CD4-positive, alpha-beta T cell treated with Interferon alpha-2 for 1 hour (primary cell): ENCODE measurements around the gene TLK2.
"Not testable (repeated sequence)": the region's sequence is repeated elsewhere in the genome, so short reads cannot be mapped to it uniquely, and the experiment has no call there.

Experiments
- DNase-seq, 2 donors: peaks; one replicate each; pipeline ENCODE4 v3.0.0-alpha.2; 2020 to 2022

The TLK2 gene

DNA sequence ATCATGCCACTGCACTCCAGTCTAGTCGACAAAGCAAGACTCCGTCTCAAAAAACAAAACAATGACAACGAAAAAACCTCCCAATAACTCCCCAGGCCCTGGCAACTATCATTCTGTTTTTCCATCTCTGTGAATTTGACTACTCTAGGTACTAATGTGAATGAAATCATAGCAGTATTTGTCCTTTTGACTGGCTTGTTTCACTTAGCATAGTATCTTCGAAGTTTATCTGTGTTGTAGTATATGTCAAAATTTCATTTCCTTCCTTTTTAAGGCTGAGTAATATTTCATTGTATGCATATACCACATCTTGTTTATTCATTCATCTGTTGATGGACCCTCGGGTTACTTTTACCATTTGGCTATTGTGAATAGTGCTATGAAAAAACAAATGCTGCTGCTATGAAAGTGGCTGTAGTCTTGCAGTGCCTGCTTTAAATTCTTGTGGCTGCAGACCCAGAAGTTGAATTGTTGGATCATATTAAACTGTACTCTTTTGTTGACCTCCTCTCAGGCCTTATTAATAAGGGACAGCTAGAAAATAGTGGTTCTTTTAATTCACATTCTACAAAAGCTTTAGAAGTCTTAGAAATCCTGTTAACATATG, 14.5 kb downstream of the TLK2 start:
- DNase-seq = not testable (repeated sequence)

DNA sequence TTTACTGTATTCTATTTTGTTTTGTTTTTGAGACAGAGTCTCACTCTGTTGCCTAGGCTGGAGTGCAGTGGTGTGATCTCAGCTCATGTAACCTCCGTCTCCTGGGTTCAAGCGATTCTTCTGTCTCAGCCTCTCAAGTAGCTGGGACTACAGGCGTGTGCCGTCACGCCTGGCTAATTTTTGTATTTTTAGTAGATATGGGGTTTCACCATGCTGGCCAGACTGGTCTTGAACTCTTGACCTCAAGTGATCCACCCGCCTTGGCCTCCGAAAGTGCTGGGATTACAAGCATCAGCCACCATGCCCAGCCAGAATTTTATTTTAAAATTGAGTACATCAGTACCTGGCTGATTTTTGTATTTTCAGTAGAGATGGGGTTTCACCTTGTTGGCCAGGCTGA, 15.4 kb downstream of the TLK2 start:
- DNase-seq = not testable (repeated sequence)

DNA sequence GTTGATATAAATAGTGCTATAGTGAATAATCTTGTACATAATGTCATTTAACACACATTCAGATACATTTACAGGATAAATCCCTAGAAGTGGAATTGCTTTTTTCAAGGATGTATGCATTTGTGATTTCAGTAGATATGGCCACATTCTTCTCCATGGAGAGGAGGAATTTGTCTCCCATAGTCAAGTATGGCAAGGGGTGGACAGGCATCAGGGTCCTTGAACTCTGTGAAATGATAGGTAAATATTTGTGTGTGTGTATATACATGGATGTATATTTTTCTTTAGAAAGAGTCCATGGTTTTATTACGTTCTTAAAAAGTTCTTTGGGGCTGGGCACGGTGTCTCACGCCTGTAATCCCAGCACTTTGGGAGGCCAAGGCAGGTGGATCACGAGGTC, 17.7 kb downstream of the TLK2 start:
- DNase-seq = not testable (repeated sequence)

DNA sequence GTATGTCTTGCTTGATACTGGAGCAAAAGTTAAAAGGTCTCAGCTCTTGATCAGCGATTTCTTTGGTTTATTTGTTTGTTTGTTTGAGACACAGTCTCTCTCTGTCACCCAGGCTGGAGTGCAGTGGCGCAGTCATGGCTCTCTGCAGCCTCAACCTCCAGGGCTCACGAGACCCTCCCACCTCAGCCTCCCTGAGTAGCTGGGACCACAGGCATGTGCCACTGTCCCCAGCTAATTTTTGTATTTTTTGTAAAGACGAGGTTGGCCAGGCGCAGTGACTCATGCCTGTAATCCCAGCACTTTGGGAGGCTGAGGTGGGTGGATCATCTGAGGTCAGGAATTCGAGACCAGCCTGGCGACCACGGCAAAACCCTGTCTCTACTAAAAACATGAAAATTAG, 20.2 kb downstream of the TLK2 start:
- DNase-seq = not testable (repeated sequence)

DNA sequence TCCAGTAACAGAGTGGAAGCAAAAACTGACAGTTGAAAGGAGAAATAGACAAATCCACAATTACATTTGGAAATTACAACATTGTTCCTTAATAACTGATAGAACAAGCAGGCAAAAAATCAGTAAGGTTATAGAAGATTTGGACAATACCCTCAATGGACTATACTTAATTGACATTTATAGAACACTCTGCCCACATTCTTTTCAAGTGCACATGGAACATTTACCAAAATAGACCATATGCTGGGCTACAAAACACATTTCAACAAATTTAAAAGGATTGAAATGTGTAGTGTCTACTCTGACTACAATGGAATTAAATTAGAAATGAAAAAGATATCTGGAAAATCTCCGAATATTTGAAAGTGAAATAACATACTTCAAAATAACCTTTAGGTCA, 21.8 kb downstream of the TLK2 start:
- DNase-seq = not testable (repeated sequence)

DNA sequence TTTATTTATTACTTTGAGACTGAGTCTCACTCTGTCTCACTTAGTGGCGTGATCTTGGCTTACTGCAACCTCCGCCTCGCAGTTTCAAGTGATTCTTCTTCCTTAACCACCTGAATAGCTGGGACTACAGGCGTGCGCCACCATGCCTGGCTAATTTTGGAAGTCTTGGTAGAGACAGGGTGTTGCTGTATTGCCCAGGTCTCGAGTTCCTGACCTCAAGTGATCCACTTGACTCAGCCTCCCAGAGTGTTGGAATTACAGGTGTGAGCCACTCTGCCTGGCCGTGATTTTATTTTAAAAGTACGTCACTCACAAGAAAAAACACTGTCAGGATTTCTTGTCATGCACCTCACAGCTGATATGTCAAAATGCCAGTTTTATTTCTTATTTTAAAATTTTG, 26.2 kb downstream of the TLK2 start:
- DNase-seq = not testable (repeated sequence)

DNA sequence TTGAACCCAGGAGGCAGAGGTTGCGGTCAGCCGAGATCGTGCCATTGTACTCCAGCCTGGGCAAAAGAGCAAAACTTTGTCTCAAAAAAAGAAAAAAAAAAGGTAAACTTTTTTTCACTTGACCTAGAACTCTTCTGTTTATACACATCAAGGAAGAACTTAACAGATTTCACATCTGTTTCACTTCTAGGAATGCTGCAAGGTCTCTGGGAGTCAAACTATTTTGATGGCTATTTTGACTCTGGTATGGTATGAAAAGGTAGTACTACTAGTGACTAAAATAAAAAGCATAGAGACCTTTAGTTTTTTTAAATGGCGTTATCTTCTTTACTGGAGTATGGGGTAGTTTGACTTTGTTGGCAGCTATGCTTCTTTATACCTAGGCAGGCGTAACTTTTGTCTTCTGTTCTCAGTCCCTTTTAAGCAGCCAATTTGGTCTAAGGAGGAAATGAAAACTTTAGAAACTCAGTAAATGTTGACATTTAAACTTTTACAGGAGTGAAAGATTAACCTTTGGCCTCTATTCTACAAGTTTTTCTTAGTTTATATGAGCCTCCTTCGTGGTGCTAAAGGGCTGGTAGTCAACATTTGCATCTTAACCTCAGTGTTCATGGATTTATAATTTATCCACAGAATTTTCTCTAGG, 28.7 kb downstream of the TLK2 start:
- DNase-seq = not testable (repeated sequence)

DNA sequence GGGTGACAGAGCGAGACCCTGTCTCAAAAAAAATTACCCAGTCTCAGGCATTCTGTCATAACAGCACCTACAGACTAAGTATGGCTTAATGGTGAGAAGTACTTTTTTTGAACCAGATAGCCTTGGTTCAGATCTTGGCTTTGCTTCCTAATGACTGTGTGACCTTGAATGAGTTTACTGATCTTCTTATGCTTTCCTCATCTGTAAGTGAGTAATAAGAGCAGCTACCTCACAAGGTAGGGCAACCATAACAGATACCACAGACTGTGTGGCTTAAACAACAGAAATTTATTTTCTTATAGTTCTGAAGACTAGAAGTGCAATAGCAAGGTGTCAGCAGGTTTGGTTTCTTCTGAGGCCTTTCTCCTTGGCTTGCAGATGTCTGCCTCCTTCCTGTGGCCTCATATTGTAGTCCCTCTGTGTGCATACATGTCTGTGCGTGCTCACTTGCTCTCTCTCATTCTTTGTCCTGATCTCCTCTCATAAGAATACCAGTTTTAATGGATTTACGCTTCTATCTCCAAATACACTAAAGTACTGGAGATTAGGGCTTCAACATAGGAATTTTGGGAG, 31.7 kb downstream of the TLK2 start:
- not testable (repeated sequence) for DNase-seq

DNA sequence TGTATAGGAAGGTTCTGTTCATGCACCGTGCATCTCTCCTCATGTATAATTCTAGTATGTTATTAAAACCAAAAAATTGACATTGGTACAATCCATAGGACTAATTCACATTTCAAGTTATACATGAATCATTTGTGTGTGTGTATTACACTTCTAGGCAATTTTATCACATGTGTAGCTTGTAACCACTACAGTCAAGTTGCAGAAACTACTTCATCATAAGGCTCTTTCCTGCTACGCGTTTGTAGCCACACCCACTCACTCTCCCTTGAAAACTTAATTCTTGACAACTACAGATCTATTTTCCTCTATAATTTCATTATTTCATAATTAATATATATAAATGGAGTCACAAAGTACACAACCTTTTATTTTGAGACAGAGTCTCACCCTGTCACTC, 32.4 kb downstream of the TLK2 start:
- not testable (repeated sequence) for DNase-seq

DNA sequence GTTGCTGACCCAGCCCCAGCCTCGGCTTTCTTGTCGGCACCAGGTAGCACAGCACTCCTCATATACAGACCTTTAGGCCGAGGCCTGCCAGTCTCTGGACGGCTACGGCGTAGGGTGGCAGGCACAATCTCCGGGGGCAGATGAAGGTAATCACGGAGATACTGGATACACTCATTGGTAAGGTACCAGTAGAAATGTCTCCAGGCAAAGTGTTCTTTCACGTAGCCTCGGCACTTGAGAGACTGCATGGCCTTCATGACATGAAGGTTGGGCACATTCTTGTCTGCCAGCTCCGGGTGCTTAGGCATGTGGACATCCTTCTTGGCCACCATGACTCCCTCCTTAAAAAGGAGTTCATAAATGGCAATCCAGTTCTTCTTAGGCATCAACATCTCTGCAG, 37.8 kb downstream of the TLK2 start:
- DNase-seq = not testable (repeated sequence)

DNA sequence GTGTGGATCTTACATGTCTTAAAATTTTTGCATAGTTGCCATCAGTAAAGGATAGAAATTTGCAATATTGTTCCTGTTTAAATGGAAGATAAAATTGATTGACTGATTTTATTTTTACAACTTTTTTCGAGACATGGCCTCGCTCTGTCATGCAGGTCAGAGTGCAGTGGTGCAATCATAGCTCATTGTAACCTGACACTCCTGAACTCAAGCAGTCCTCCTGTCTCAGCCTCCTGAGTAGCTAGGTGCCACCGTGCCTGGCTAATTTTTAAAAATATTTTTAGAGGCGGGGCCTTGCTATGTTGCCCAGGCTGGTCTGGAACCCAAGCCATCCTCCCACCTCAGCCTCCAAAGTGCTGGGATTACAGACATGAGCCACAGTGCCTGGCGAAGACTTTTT, 42.7 kb downstream of the TLK2 start:
- not testable (repeated sequence) for DNase-seq

DNA sequence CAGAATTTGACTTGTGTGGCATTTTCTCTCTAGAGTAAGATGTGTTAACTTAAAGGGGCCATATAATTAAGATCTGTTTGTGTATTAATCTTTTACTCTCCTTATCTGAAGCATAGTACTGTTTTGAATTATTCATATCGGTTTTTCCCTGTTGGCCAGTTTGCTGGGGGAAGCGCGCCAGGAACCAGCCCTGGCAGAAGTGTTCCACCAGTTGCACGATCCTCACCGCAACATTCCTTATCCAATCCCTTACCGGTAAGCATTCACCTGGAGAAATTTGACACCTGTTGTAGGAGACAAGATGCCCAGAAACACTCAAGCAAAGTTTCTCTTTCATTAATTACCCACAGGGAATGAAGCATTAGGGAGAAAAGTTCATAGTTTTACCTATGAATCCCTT, 45.5 kb downstream of the TLK2 start:
- DNase-seq = not testable (repeated sequence)

DNA sequence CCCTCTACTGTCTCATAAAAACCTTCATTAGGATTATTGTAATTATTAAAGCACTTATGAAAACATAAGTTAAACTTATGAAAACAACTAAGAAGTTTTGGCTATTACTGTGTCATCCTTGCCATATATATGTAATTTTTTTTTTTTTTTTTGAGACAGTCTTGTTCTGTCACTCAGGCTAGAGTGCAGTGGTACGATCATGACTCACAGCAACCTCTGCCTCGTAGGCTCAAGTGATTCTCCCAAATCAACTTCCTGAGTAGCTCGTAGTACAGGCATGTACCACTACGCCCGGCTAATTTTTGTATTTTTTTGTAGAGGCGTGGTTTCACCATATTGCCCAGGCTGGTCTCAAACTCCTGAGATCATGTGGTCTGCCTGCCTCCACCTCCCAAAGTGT, 46.7 kb downstream of the TLK2 start:
- not testable (repeated sequence) for DNase-seq

DNA sequence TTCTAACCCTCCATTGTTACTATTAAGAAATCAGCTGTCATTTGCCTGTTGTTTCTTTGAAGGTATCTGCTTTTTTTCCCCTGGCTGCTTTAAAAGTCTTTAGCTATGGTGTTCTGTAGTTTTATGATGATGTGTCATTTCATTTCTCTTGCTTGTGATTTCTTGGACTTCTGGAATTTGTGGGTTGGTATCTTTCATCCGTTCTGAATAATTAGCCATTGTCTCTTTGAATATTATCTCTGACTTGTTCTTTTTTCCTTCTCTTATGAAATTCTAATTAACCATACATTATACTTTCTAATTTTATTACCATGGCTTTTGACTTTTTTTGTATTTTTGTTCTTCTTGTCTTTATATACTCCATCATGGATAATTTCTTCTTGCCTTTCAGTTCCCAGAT, 52.3 kb downstream of the TLK2 start:
- DNase-seq = not testable (repeated sequence)

DNA sequence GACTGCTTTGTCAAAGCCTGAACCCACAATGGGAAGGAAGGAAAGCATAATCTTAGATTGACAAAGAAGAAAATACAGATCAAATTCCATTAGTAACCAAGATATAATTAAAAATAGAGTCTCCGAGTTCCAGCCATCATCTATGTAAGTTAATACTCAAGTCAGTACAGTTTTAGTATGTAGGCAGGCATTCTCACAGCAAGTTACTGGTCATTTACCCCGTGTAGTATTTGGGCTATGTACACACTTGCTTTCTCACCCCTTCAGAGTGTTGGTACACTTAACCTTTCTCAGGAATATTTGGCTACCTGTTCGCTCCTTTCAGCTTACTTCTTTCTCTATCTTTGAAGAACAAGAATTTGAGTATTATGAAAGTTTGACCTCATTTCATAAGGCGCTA, 57.9 kb downstream of the TLK2 start:
- not testable (repeated sequence) for DNase-seq

DNA sequence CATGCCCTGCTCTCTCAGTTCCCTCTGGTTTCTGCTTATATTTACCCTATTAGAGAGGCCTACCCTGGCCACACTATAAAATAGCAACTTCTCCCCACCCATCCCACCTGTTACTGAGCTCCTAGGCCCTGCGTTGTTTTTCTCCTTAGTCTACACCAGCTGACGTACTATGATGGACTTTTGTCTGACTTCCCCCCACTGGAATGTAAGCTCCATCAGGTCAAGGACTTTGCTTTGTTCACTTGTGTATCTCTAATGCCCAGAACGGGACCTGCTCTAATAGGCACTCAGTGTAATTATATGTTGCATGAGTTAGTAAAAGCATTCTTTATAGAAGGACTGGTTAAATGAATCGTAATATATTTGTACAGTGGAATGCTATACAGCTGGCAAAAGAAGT, 62.4 kb downstream of the TLK2 start:
- DNase-seq = not testable (repeated sequence)

DNA sequence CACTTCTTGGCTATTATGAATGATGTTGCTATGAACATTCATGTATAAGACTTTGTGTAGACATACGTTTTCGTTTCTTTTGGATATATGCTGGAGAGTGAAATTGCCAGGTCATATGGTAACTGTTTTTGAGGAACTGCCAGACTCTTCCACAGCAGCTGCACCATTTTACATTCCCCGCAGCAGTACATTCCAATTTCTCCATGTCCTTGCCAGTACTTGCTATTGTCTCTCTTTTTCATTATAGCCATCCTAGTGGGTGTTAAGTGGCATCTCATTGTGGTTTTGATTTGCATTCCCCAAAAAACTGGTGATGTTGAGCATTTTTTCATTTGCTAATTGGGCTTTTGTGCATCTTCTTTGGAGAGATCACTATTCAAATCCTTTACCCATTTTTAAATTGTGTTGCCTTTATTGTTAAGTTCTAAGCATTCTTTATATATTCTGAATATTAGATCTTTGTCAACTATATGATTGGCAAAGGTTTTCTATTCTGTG, 64.7 kb downstream of the TLK2 start:
- not testable (repeated sequence) for DNase-seq

DNA sequence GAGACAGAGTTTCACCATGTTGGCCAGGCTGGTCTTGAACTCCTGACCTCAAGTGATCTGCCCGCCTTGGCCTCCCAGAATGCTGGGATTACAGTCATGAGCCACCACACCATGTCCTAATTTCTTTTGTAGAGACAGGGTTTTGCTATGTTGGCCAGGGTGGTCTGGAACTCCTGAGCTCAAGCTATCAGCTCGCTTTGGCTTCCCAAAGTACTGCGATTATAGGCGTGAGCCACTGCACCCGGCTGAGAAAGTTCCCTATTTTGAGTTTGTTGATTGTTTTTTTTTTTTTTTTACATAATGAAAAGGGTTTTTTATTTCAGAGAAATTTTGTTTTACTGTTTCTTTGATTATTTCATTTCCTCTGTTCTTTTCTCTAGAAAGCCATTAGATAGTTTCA, 67.4 kb downstream of the TLK2 start:
- DNase-seq = not testable (repeated sequence)

DNA sequence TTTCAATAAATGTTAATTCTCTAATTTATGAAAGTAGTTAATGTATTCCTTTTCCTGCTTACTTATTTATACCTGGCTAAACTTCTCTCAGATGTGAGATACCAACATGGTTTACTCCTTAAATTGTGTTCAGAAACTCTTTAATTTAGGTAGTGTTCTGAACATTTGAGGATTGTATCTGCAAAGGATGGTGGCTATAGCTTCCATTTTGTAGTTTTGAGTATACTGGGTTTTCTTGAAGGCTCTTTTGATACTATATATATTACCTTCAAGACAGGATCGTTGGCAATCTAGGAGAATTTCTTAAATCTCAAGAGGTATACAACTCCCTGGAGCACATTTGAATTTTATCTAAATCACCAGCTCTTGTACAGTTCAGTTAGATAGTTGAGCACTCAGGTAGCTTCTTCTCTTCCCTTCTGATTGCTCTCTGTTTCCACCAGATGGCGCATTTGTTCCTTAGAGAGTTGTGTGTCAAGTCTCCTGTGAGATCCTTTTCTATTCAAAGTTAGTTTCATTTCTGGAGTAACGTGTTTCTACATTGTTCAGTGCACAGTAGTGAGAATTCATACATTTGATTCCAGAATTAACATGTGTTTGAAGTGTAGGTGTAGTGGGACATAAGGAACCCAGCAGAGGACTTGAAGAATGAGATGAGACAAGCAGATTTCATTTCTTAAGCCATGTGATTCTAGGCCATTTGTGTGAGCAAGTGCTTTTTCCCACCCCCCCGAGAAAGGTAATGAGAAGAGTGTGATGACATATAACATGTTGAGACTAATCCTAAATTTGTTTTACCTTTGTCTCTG, 74.4 kb downstream of the TLK2 start:
- DNase-seq = peak; percentile 49 to 80

DNA sequence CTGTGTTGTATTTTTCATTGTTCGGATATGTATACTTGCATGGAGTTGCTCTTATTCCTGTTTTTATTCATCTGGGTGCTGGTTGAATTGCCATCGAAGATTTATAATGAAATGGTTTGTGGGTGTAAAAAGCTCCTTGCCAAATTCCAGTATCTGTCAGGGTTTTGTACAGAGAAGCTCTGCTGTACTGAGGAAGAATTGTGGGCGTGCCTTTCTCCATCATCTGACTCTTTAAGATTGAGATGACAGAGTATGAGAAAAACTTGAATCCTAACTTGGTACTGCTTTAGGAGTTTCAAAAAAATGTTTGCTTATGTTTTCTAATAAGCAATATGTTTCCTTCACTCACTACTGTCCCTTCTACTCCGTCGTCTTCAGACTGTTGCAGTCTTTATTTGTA, 78.9 kb downstream of the TLK2 start:
- not testable (repeated sequence) for DNase-seq

DNA sequence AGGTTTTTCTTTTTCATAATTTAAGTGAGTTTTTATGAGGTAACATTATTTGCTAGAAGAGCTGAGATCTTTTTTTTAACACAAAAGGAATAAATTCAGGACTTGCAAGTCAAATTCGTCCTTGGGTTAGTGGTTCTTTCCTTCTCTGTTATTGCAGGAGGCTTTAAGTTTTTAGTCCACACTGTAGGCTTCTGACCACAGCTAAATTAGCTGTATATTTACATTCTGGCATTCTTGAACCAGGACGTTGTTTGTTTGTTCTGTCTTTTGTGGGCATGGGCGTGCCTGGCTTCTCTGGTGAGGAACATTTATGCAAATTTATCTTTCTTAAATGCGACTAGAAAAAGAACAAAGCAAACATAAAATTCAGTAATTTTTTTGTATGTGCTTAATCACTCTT, 80.3 kb downstream of the TLK2 start:
- DNase-seq = not testable (repeated sequence)

DNA sequence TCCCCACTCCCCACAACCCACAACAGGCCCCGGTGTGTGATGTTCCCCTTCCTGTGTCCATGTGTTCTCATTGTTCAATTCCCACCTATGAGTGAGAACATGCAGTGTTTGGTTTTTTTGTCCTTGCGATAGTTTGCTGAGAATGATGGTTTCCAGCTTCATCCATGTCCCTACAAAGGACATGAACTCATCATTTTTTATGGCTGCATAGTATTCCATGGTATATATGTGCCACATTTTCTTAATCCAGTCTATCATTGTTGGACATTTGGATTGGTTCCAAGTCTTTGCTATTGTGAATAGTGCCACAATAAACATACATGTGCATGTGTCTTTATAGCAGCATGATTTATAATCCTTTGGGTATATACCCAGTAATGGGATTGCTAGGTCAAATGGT, 82.3 kb downstream of the TLK2 start:
- not testable (repeated sequence) for DNase-seq

DNA sequence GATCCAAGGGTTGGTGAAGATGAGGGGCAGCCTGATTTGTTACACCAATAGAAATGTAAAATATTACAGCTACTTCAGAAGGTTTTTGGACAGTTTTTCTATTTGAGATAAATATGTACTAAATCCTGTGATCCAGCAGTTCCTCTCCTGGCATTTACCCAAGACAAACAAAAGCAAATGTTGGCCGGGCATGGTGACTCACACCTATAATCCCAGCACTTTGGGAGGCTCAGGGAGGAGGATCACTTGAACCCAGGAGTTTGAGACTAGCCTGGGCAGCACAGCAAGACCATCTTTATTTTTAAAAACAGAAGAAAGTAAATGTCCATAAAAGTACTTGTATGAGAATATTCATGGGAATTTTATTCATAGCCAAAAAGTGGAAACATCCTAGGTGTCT, 84.0 kb downstream of the TLK2 start:
- no peak for DNase-seq
